HepG2 (cell line): ENCODE data around the gene RTN4RL2. TPM values are rescaled to one million over a fixed set of nuclear protein-coding genes. Genes with fewer than 3 reads are reported as not detected.

ENCODE experiments used
- ATF7-NPFF ChIP-seq: sonication (generic); formaldehyde crosslinking; IDR thresholded peaks from 2 replicates; pipeline ENCODE4 v1.8.1; 2023; ENCODE audit warnings: mild to moderate bottlenecking, low read depth, missing genetic modification reagents, moderate library complexity
- CHCHD3 ChIP-seq: sonication (generic); formaldehyde crosslinking; IDR thresholded peaks from 2 replicates; pipeline ENCODE4 v1.8.0; 2022; ENCODE audit warnings: mild to moderate bottlenecking, missing genetic modification reagents, moderate library complexity
- MZF1 ChIP-seq: sonication (generic); formaldehyde crosslinking; IDR thresholded peaks from 2 replicates; pipeline ENCODE4 v1.8.1; 2023; ENCODE audit warnings: mild to moderate bottlenecking, missing genetic modification reagents, borderline replicate concordance
- RORA ChIP-seq: sonication (generic); formaldehyde crosslinking; IDR thresholded peaks from 2 replicates; pipeline ENCODE4 v1.5.0; 2020; ENCODE audit warnings: mild to moderate bottlenecking, missing genetic modification reagents, moderate library complexity
- SATB2 ChIP-seq: sonication (generic); formaldehyde crosslinking; IDR thresholded peaks from 2 replicates; pipeline ENCODE4 v1.5.0; 2020; ENCODE audit warnings: missing genetic modification reagents
- ZBTB7B ChIP-seq: sonication (generic); formaldehyde crosslinking; IDR thresholded peaks from 2 replicates; pipeline ENCODE4 v1.4.0; 2020; ENCODE audit warnings: missing genetic modification reagents
- ZFAT ChIP-seq: sonication (generic); formaldehyde crosslinking; conservative IDR thresholded peaks from 2 replicates; pipeline ENCODE4 v1.8.1; 2023; ENCODE audit warnings: missing genetic modification reagents, inconsistent platforms
- ZFP1 ChIP-seq: IDR thresholded peaks from 2 replicates; pipeline ENCODE4 v1.6.1; 2016
- ZNF10 ChIP-seq: sonication (generic); formaldehyde crosslinking; IDR thresholded peaks from 2 replicates; pipeline ENCODE4 v1.4.0; 2020; ENCODE audit warnings: mild to moderate bottlenecking, low read depth, missing genetic modification reagents, borderline replicate concordance
- ZNF207 ChIP-seq: fragments of 450-650 bp; IDR thresholded peaks from 2 replicates; pipeline ENCODE4 v1.6.1; 2016; ENCODE audit warnings: antibody characterized with exemption, borderline replicate concordance
- ZNF335 ChIP-seq: sonication (generic); formaldehyde crosslinking; IDR thresholded peaks from 2 replicates; pipeline ENCODE4 v1.4.0; 2020; ENCODE audit warnings: missing genetic modification reagents
- ZNF468 ChIP-seq: sonication (generic); formaldehyde crosslinking; IDR thresholded peaks from 2 replicates; pipeline ENCODE4 v1.8.0; 2022; ENCODE audit warnings: mild to moderate bottlenecking, moderate library complexity, missing genetic modification reagents
- ZNF619 ChIP-seq: sonication (generic); formaldehyde crosslinking; IDR thresholded peaks from 2 replicates; pipeline ENCODE4 v1.4.0; 2020; ENCODE audit warnings: mild to moderate bottlenecking, missing genetic modification reagents
- ZNF674 ChIP-seq: sonication (generic); formaldehyde crosslinking; IDR thresholded peaks from 2 replicates; pipeline ENCODE4 v1.5.0; 2020; ENCODE audit warnings: low read depth, mild to moderate bottlenecking, missing genetic modification reagents
- polyA plus RNA-seq, 8 experiments: library from polyadenylated mRNA; depleted of rRNA in 3 of 8; stranded (reverse) in 7 of 8; unstranded in 1 of 8; fragments of >200 nt; fragmentation: Illumina TruSeq in 4 of 8; extraction: Trizol in 4 of 8; gene quantifications; 2 replicates each; pipeline versions ENCODE4 v1.2.1 to v1.2.3, GENCODE V29; 2011 to 2016; ENCODE audit warnings: low read depth in 4 of 8, missing spikeins in 1 of 8, mixed read lengths in 1 of 8; ENCODE audit not compliant: insufficient read depth in 1 of 8
- total RNA-seq, 5 experiments: library from RNA; depleted of rRNA; stranded (reverse); fragments of >200 nt; fragmentation: Illumina TruSeq; extraction: Trizol; gene quantifications; 2 replicates each; pipeline ENCODE4 v1.2.3, GENCODE V29; 2016; ENCODE audit warnings: low read depth in 1 of 5
- TF ChIP-seq, protein P1 (sequence below): sonication (generic); formaldehyde crosslinking; IDR thresholded peaks from 2 replicates; pipeline ENCODE4 v1.5.0; 2020; ENCODE audit warnings: missing genetic modification reagents
- TF ChIP-seq, protein P2 (sequence below): sonication (generic); formaldehyde crosslinking; conservative IDR thresholded peaks from 2 replicates; pipeline ENCODE4 v1.5.0; 2020; ENCODE audit warnings: missing genetic modification reagents
- TF ChIP-seq, protein P3 (sequence below): sonication (generic); formaldehyde crosslinking; IDR thresholded peaks from 2 replicates; pipeline ENCODE4 v1.4.0; 2020; ENCODE audit warnings: mild to moderate bottlenecking, missing genetic modification reagents
- TF ChIP-seq, protein P4 (sequence below): sonication (generic); formaldehyde crosslinking; IDR thresholded peaks from 2 replicates; pipeline ENCODE4 v1.8.0; 2022; ENCODE audit warnings: mild to moderate bottlenecking, missing genetic modification reagents, moderate library complexity
- TF ChIP-seq, protein P5 (sequence below): sonication (generic); formaldehyde crosslinking; IDR thresholded peaks from 2 replicates; pipeline ENCODE4 v1.8.1; 2022; ENCODE audit warnings: low read depth, mild to moderate bottlenecking, missing genetic modification reagents
- TF ChIP-seq, protein P6 (sequence below): sonication (generic); formaldehyde crosslinking; IDR thresholded peaks from 2 replicates; pipeline ENCODE4 v1.4.0; 2020; ENCODE audit warnings: missing genetic modification reagents
- TF ChIP-seq, protein P7 (sequence below): IDR thresholded peaks from 2 replicates; pipeline ENCODE4 v1.6.1; 2016; ENCODE audit warnings: low read depth, borderline replicate concordance

RTN4RL2 gene
- total and polyA plus RNA-seq, 2 of the 13 experiments (the other 11 are each of a cell fraction or from before 2014, with no cell fraction given), result 1.3 to 4.3 TPM

DNA sequence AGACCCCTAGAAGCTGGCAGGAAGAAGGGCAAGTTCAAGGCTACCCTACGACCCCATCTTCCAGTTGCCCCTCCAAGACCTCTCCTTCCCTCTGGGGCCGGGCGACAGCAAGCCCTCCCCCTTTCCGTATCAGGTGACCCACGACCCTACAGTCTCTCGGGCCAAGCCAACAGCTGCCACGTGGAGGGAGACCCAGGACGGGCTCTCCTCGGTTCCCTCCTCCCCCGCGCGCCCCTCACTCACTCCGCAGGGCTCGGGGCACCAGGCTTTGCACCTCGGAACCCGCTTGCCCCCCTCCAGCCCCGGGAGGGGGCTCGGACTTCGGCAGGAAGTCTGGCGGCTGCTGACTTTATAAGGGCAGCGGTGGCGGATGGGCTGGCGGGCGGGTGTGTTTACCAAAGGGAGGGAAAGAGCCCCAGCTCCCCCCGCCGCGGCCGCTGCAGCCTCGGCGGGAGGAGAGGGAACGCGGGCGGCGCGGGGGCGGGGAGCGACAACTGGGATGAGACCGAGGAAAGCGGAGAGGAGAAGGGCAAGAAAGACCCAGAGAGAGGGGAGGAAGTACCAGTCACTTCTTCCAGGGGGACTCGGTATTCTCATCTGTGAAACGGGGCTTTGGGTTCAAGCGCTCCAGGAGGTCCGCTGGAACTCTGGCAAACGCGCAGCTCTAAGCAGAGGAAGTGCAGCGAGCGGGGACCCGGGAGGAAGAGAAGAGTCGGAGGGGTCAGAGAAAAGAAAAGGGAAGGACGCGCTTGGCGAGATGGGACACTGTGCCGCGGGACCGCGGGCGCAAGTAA lies 54.4 kb downstream of the RTN4RL2 start (continued):
- TF ChIP-seq, protein P1, sequence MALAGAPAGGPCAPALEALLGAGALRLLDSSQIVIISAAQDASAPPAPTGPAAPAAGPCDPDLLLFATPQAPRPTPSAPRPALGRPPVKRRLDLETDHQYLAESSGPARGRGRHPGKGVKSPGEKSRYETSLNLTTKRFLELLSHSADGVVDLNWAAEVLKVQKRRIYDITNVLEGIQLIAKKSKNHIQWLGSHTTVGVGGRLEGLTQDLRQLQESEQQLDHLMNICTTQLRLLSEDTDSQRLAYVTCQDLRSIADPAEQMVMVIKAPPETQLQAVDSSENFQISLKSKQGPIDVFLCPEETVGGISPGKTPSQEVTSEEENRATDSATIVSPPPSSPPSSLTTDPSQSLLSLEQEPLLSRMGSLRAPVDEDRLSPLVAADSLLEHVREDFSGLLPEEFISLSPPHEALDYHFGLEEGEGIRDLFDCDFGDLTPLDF (CRISPR knock-in tag), result no peak
- TF ChIP-seq, protein P2, sequence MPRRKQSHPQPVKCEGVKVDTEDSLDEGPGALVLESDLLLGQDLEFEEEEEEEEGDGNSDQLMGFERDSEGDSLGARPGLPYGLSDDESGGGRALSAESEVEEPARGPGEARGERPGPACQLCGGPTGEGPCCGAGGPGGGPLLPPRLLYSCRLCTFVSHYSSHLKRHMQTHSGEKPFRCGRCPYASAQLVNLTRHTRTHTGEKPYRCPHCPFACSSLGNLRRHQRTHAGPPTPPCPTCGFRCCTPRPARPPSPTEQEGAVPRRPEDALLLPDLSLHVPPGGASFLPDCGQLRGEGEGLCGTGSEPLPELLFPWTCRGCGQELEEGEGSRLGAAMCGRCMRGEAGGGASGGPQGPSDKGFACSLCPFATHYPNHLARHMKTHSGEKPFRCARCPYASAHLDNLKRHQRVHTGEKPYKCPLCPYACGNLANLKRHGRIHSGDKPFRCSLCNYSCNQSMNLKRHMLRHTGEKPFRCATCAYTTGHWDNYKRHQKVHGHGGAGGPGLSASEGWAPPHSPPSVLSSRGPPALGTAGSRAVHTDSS (CRISPR knock-in tag), result no peak
- TF ChIP-seq, protein P3, sequence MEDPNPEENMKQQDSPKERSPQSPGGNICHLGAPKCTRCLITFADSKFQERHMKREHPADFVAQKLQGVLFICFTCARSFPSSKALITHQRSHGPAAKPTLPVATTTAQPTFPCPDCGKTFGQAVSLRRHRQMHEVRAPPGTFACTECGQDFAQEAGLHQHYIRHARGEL (CRISPR knock-in tag), result no peak
- TF ChIP-seq ZFAT (CRISPR knock-in tag) (no peak), ZBTB7B (CRISPR knock-in tag) (peak; percentile 63), RORA (CRISPR knock-in tag) (no peak), ATF7-NPFF (CRISPR knock-in tag) (peak; percentile 12; the same call in 1 of the 2 replicates), ZNF619 (CRISPR knock-in tag) (peak; percentile 31; the same call in 1 of the 2 replicates), ZNF674 (CRISPR knock-in tag) (no peak), ZNF207 (no peak), ZNF335 (0 out of 2 replicates have a peak, but pooled peaks have one; percentile 69), CHCHD3 (CRISPR knock-in tag) (no peak), ZNF468 (CRISPR knock-in tag) (no peak), MZF1 (CRISPR knock-in tag) (no peak), SATB2 (CRISPR knock-in tag) (no peak), ZFP1 (CRISPR knock-in tag) (no peak), ZNF10 (no peak)
- TF ChIP-seq, protein P4, sequence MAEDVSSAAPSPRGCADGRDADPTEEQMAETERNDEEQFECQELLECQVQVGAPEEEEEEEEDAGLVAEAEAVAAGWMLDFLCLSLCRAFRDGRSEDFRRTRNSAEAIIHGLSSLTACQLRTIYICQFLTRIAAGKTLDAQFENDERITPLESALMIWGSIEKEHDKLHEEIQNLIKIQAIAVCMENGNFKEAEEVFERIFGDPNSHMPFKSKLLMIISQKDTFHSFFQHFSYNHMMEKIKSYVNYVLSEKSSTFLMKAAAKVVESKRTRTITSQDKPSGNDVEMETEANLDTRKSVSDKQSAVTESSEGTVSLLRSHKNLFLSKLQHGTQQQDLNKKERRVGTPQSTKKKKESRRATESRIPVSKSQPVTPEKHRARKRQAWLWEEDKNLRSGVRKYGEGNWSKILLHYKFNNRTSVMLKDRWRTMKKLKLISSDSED (CRISPR knock-in tag), result no peak
- TF ChIP-seq, protein P5, sequence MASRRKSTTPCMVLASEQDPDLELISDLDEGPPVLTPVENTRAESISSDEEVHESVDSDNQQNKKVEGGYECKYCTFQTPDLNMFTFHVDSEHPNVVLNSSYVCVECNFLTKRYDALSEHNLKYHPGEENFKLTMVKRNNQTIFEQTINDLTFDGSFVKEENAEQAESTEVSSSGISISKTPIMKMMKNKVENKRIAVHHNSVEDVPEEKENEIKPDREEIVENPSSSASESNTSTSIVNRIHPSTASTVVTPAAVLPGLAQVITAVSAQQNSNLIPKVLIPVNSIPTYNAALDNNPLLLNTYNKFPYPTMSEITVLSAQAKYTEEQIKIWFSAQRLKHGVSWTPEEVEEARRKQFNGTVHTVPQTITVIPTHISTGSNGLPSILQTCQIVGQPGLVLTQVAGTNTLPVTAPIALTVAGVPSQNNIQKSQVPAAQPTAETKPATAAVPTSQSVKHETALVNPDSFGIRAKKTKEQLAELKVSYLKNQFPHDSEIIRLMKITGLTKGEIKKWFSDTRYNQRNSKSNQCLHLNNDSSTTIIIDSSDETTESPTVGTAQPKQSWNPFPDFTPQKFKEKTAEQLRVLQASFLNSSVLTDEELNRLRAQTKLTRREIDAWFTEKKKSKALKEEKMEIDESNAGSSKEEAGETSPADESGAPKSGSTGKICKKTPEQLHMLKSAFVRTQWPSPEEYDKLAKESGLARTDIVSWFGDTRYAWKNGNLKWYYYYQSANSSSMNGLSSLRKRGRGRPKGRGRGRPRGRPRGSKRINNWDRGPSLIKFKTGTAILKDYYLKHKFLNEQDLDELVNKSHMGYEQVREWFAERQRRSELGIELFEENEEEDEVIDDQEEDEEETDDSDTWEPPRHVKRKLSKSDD (CRISPR knock-in tag), result no peak
- TF ChIP-seq, protein P6, sequence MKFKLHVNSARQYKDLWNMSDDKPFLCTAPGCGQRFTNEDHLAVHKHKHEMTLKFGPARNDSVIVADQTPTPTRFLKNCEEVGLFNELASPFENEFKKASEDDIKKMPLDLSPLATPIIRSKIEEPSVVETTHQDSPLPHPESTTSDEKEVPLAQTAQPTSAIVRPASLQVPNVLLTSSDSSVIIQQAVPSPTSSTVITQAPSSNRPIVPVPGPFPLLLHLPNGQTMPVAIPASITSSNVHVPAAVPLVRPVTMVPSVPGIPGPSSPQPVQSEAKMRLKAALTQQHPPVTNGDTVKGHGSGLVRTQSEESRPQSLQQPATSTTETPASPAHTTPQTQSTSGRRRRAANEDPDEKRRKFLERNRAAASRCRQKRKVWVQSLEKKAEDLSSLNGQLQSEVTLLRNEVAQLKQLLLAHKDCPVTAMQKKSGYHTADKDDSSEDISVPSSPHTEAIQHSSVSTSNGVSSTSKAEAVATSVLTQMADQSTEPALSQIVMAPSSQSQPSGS (CRISPR knock-in tag), result no peak
- TF ChIP-seq, protein P7, sequence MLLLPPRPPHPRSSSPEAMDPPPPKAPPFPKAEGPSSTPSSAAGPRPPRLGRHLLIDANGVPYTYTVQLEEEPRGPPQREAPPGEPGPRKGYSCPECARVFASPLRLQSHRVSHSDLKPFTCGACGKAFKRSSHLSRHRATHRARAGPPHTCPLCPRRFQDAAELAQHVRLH, result peak; percentile 2; the same call in 1 of the 2 replicates
